AG04450 (cell line): ENCODE data around the gene LGALS14. TPM values are rescaled to one million over a fixed set of nuclear protein-coding genes. Genes with fewer than 3 reads are reported as not detected.

Experiments used
- CTCF ChIA-PET: fragments of 300-600, 350-600 bp; formaldehyde crosslinking; extraction: SDS; loops from one replicate; lab custom pipeline; 2022; ENCODE audit warnings: antibody characterized with exemption, inconsistent platforms; lab: Charles Lee
- POLR2A ChIA-PET: fragments of 350-600 bp; formaldehyde crosslinking; extraction: SDS; loops from one replicate; lab custom pipeline; 2021; ENCODE audit warnings: antibody characterized with exemption, inconsistent platforms; lab: Yijun Ruan, JAX
- DNase-seq: peaks from one replicate; pipeline ENCODE4 v3.0.0-alpha.2; 2011; ENCODE audit warnings: low read depth, low spot score
- H3K27ac ChIP-seq: one replicate; pipeline ENCODE4 v1.5.1; 2012; ENCODE audit warnings: low read depth, low read length, control low read depth
- H3K27me3 ChIP-seq: one replicate; pipeline ENCODE4 v1.6.0; 2012; ENCODE audit warnings: low read length; ENCODE audit not compliant: control insufficient read depth, insufficient read depth
- H3K4me3 ChIP-seq: 2 replicates; pipeline ENCODE4 v1.5.1; 2011; ENCODE audit warnings: mild to moderate bottlenecking, low read depth, low read length, control low read depth
- H3K9me3 ChIP-seq: 2 replicates; pipeline ENCODE4 v1.5.1; 2012; ENCODE audit warnings: low read length; ENCODE audit not compliant: control insufficient read depth, insufficient read depth
- polyA plus RNA-seq: library from polyadenylated mRNA; depleted of rRNA; stranded (reverse); fragments of >200 nt; gene quantifications from 2 replicates; pipeline ENCODE4 v1.2.3, GENCODE V29; 2011
- TF ChIP-seq, protein P1 (sequence below): IDR thresholded peaks from 2 replicates; pipeline ENCODE4 v1.5.1; 2011; ENCODE audit warnings: low read depth, low read length, control low read depth, inconsistent platforms

Gene LGALS14
- polyA plus RNA-seq, 1 experiment = not detected

DNA sequence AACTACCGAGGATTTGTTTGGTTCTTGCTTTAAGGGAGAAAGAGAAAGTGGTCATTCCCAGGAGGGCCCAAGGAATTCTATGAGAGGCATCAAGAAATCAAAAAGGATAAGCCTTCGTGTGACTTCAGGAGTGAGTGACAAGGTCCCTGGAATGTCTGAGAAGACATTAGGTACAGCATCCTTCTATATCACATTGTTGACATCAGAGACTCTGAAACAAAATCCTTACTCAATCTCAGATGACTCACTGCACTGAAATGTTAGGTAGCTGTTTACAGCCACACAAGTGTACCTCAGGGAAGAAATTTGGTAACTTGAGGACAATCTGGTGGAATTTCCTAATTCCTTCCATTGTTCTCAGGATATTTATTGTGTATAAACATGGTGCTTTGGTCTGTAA, 7.9 kb upstream of the LGALS14 start:
- CTCF ChIA-PET = no interaction called here
- TF ChIP-seq, protein P1, sequence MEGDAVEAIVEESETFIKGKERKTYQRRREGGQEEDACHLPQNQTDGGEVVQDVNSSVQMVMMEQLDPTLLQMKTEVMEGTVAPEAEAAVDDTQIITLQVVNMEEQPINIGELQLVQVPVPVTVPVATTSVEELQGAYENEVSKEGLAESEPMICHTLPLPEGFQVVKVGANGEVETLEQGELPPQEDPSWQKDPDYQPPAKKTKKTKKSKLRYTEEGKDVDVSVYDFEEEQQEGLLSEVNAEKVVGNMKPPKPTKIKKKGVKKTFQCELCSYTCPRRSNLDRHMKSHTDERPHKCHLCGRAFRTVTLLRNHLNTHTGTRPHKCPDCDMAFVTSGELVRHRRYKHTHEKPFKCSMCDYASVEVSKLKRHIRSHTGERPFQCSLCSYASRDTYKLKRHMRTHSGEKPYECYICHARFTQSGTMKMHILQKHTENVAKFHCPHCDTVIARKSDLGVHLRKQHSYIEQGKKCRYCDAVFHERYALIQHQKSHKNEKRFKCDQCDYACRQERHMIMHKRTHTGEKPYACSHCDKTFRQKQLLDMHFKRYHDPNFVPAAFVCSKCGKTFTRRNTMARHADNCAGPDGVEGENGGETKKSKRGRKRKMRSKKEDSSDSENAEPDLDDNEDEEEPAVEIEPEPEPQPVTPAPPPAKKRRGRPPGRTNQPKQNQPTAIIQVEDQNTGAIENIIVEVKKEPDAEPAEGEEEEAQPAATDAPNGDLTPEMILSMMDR = no peak
- POLR2A ChIA-PET = no interaction called here
- Histone ChIP-seq H3K4me3 (no peak overlapping the region), H3K27ac (no peak overlapping the region), H3K27me3 (no peaks in the 10 kb centered on the region), H3K9me3 (no peaks in the 10 kb centered on the region)
- no peak for DNase-seq

GRCh38 chr19:39698535-39698934, 5.7 kb upstream of the LGALS14 start:
- TF ChIP-seq, protein P1 = no peak
- Histone ChIP-seq H3K4me3 (no peak overlapping the region), H3K27me3 (peaks cover 2% of the 10 kb centered on the region), H3K27ac (no peak overlapping the region), H3K9me3 (no peaks in the 10 kb centered on the region)
- ChIA-PET POLR2A (no interaction called here), CTCF (no interaction called here)
- no peak for DNase-seq

DNA sequence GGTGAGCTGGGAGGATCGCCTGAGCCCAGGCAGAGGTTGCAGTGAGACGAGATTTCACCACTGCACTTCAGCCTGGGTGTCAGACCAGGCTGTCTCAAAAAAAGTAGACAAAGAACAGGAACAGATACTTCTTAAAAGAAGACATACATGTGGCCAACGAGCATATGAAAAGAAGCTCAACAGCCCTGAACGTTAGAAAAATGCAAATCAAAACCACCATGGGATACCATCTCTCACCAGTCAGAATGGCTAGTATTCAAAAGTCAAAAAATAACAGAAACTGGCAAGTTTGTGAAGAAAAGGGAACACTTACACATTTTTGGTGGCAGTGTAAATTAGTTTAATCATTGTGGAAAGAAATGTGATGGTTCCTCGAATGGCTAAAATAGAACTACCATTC, 3.0 kb upstream of the LGALS14 start:
- peaks cover 2% of the 10 kb centered on the region for H3K27me3 ChIP-seq
- CTCF ChIA-PET = no interaction called here
- no peak overlapping the region for H3K4me3 ChIP-seq
- TF ChIP-seq, protein P1 = no peak
- no peaks in the 10 kb centered on the region for H3K9me3 ChIP-seq
- no peak overlapping the region for H3K27ac ChIP-seq
- POLR2A ChIA-PET = no interaction called here
- no peak for DNase-seq

- ChIA-PET CTCF (no interaction called here), POLR2A (no interaction called here)
- DNase-seq = no peak
- Histone ChIP-seq H3K27me3 (peaks cover 2% of the 10 kb centered on the region), H3K9me3 (no peaks in the 10 kb centered on the region), H3K4me3 (no peak overlapping the region), H3K27ac (no peak overlapping the region)
- TF ChIP-seq, protein P1 = no peak
These were observed 1.4 kb downstream of the LGALS14 start for GRCh38 chr19:39705578-39706188.

DNA sequence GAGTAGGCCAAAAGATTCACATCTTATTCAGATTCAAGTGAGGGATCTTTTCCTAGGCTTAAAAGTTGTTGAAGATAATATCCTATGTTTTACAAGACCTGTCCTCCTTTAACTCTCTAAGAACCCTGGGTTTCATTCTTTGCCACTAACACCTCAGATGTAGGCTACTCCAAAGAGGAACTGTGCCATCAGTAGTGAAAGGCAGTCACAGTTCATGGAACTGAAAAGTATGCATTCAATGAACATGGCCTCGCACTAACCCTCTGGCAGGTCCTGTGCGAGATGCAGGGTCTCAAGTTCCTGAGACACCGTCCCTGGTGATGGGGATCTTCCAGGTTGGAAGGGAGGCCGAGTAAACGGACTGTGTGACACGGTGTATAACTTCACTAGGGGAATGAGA, 4.3 kb downstream of the LGALS14 start:
- POLR2A ChIA-PET = no interaction called here

More for the DNA sequence above, 4.3 kb downstream of the LGALS14 start:
- TF ChIP-seq, protein P1 = no peak
- no peak for DNase-seq
- H3K27ac ChIP-seq = no peak overlapping the region
- no peak overlapping the region for H3K4me3 ChIP-seq
- H3K9me3 ChIP-seq = no peaks in the 10 kb centered on the region
- H3K27me3 ChIP-seq = no peaks in the 10 kb centered on the region
- CTCF ChIA-PET = no interaction called here
